Hepatocyte (in vitro differentiated cells): ENCODE data around the gene RNF182.

Source experiments
- CTCF ChIP-seq: fragments of 200-600 bp; sonication (generic); IDR thresholded peaks from 2 replicates; pipeline ENCODE4 v1.5.1; 2016; ENCODE audit warnings: antibody characterized with exemption, mild to moderate bottlenecking; ENCODE audit not compliant: poor library complexity
- EZH2 ChIP-seq: fragments of 200-600 bp; sonication (generic); IDR thresholded peaks from 2 replicates; pipeline ENCODE4 v1.6.1; 2016; ENCODE audit warnings: antibody characterized with exemption, mild to moderate bottlenecking, borderline replicate concordance
- EZH2phosphoT487 ChIP-seq: fragments of 200-600 bp; sonication (generic); IDR thresholded peaks from one replicate; pipeline ENCODE4 v1.6.1; 2018; ENCODE audit warnings: antibody characterized with exemption, mild to moderate bottlenecking, low read depth, moderate library complexity; ENCODE audit not compliant: unreplicated experiment, severe bottlenecking

- no peak for TF ChIP-seq CTCF
- no peak for TF ChIP-seq EZH2phosphoT487
- no peak for TF ChIP-seq EZH2
Observed at GRCh38 chr6:13946506-13946905, 21.8 kb downstream of the RNF182 start.
